GM12891 (cell line): ENCODE measurements around the gene INO80B.

Source experiments
- POLR2A ChIP-seq: IDR thresholded peaks from 2 replicates; pipeline ENCODE4 v1.6.1; 2011; ENCODE audit warnings: low read depth, low read length, control low read depth
- POLR2AphosphoS5 ChIP-seq: IDR thresholded peaks from 2 replicates; pipeline ENCODE4 v1.6.1; 2011; ENCODE audit warnings: low read depth, low read length, control low read depth

DNA sequence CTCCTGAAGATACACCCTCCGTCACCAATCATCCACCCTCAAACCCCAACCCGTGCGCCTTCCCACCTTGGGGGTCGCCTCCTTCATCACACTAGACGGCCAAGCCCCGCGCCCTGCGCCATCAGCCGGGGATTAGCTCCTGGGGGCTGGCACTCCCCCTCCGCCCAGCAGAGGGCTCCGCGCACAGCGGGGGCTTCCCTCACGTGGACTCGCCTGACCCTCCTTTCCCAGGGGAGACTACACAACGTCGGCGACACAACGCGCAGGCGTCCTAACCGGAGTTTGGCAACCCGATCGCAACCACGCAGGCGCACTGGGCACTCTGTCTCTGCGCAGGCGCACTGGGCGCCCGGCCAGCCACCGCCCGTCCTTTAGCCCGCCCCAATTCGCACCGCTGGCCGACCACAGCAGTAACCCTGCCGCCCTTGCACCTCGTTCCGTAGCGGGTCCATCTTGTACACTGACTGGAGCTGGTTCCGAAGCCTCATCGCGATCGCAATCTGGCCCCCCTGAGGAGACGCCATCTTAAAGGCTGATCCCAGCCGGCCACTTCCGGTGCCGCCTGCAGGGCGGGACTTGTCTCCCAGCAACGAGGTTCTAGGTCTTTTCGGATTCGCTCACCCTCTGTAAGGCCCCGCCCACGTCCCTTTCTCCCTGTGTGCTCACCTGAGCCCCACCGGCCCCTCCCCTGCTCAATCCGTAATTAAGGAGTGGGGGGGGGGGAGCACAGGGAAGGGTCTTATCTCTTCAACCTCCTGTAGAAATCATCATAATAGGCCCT lies 52.4 kb downstream of the INO80B start, which contains the start of gene PCGF1:
- TF ChIP-seq POLR2AphosphoS5 (peak; percentile 80; the same call in 1 of the 2 replicates), POLR2A (peak; percentile 91)
